ENCODE results near the gene PIP4K2A. TPM values are rescaled to one million over a fixed set of nuclear protein-coding genes. Genes with fewer than 3 reads are reported as not detected.

PIP4K2A gene
- total and polyA plus RNA-seq, 2 experiments from 2014 or later = 39.9 to 40.1 TPM

DNA sequence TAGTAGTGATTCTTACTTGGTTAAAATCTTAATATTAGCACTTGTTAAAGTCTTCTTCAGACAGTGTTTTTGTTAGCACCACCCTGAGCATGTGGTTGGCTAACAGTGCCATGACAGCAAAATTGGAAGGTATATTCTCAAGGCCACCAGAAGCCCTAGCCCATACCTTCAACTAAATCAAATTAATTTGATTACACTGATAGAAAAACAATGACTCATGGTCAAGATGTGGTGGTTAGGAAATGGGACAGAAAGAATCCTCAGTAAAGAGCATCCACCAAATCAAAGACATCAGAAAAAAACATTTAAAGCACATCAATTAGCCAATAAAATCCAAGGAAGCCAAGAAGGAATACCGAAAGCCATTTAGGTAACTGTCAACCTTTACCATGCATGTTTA, 75.5 kb downstream of the PIP4K2A start:
- no peaks in the 10 kb centered on the region for H3K4me1 ChIP-seq (ENCODE audit: insufficient read depth)
- Mint-ChIP-seq H3K4me1 (peaks cover 7% of the 10 kb centered on the region), H3K4me3 (no peak overlapping the region), H3K27ac (no peak overlapping the region), H3K36me3 (ENCODE audit: low read depth) (peaks cover 5% of the 10 kb centered on the region; the same call in 2 of the 3 replicates), H3K27me3 (ENCODE audit: insufficient read depth, low read depth, poor library complexity) (peaks cover 1% of the 10 kb centered on the region), H3K9me3 (no peaks in the 10 kb centered on the region; the same call in 1 of the 3 replicates)
- TF ChIP-seq NANOG (IDR thresholded peaks at IDR 0.05; ENCODE audit: borderline replicate concordance) (no peak), EZH2 (IDR thresholded peaks at IDR 0.05; ENCODE audit: low read depth, unreplicated experiment) (no peak), STAT1 (IDR thresholded peaks at IDR 0.05; ENCODE audit: unreplicated experiment) (no peak), CREB1 (CRISPR knock-in tag; IDR thresholded peaks at IDR 0.05; ENCODE audit: low read depth) (no peak), JUNB (IDR thresholded peaks at IDR 0.05; ENCODE audit: unreplicated experiment) (no peak), EZH2phosphoT487 (IDR thresholded peaks at IDR 0.05; ENCODE audit: unreplicated experiment) (no peak), ZNF331 (CRISPR knock-in tag; IDR thresholded peaks at IDR 0.05; ENCODE audit: low read depth) (no peak), ZNF114 (CRISPR knock-in tag; IDR thresholded peaks at IDR 0.05) (no peak), POLR2AphosphoS5 (IDR thresholded peaks at IDR 0.05; ENCODE audit: low read depth) (no peak)
- TF ChIP-seq, protein P1, sequence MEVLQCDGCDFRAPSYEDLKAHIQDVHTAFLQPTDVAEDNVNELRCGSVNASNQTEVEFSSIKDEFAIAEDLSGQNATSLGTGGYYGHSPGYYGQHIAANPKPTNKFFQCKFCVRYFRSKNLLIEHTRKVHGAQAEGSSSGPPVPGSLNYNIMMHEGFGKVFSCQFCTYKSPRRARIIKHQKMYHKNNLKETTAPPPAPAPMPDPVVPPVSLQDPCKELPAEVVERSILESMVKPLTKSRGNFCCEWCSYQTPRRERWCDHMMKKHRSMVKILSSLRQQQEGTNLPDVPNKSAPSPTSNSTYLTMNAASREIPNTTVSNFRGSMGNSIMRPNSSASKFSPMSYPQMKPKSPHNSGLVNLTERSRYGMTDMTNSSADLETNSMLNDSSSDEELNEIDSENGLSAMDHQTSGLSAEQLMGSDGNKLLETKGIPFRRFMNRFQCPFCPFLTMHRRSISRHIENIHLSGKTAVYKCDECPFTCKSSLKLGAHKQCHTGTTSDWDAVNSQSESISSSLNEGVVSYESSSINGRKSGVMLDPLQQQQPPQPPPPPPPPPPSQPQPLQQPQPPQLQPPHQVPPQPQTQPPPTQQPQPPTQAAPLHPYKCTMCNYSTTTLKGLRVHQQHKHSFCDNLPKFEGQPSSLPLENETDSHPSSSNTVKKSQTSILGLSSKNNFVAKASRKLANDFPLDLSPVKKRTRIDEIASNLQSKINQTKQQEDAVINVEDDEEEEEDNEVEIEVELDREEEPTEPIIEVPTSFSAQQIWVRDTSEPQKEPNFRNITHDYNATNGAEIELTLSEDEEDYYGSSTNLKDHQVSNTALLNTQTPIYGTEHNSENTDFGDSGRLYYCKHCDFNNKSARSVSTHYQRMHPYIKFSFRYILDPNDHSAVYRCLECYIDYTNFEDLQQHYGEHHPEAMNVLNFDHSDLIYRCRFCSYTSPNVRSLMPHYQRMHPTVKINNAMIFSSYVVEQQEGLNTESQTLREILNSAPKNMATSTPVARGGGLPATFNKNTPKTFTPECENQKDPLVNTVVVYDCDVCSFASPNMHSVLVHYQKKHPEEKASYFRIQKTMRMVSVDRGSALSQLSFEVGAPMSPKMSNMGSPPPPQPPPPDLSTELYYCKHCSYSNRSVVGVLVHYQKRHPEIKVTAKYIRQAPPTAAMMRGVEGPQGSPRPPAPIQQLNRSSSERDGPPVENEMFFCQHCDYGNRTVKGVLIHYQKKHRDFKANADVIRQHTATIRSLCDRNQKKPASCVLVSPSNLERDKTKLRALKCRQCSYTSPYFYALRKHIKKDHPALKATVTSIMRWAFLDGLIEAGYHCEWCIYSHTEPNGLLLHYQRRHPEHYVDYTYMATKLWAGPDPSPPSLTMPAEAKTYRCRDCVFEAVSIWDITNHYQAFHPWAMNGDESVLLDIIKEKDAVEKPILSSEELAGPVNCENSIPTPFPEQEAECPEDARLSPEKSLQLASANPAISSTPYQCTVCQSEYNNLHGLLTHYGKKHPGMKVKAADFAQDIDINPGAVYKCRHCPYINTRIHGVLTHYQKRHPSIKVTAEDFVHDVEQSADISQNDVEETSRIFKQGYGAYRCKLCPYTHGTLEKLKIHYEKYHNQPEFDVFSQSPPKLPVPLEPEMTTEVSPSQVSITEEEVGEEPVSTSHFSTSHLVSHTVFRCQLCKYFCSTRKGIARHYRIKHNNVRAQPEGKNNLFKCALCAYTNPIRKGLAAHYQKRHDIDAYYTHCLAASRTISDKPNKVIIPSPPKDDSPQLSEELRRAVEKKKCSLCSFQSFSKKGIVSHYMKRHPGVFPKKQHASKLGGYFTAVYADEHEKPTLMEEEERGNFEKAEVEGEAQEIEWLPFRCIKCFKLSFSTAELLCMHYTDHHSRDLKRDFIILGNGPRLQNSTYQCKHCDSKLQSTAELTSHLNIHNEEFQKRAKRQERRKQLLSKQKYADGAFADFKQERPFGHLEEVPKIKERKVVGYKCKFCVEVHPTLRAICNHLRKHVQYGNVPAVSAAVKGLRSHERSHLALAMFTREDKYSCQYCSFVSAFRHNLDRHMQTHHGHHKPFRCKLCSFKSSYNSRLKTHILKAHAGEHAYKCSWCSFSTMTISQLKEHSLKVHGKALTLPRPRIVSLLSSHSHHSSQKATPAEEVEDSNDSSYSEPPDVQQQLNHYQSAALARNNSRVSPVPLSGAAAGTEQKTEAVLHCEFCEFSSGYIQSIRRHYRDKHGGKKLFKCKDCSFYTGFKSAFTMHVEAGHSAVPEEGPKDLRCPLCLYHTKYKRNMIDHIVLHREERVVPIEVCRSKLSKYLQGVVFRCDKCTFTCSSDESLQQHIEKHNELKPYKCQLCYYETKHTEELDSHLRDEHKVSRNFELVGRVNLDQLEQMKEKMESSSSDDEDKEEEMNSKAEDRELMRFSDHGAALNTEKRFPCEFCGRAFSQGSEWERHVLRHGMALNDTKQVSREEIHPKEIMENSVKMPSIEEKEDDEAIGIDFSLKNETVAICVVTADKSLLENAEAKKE (CRISPR knock-in tag; IDR thresholded peaks at IDR 0.05) = no peak
- TF ChIP-seq, protein P2, sequence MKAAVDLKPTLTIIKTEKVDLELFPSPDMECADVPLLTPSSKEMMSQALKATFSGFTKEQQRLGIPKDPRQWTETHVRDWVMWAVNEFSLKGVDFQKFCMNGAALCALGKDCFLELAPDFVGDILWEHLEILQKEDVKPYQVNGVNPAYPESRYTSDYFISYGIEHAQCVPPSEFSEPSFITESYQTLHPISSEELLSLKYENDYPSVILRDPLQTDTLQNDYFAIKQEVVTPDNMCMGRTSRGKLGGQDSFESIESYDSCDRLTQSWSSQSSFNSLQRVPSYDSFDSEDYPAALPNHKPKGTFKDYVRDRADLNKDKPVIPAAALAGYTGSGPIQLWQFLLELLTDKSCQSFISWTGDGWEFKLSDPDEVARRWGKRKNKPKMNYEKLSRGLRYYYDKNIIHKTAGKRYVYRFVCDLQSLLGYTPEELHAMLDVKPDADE (IDR thresholded peaks at IDR 0.05) = no peak
- TF ChIP-seq, protein P3, sequence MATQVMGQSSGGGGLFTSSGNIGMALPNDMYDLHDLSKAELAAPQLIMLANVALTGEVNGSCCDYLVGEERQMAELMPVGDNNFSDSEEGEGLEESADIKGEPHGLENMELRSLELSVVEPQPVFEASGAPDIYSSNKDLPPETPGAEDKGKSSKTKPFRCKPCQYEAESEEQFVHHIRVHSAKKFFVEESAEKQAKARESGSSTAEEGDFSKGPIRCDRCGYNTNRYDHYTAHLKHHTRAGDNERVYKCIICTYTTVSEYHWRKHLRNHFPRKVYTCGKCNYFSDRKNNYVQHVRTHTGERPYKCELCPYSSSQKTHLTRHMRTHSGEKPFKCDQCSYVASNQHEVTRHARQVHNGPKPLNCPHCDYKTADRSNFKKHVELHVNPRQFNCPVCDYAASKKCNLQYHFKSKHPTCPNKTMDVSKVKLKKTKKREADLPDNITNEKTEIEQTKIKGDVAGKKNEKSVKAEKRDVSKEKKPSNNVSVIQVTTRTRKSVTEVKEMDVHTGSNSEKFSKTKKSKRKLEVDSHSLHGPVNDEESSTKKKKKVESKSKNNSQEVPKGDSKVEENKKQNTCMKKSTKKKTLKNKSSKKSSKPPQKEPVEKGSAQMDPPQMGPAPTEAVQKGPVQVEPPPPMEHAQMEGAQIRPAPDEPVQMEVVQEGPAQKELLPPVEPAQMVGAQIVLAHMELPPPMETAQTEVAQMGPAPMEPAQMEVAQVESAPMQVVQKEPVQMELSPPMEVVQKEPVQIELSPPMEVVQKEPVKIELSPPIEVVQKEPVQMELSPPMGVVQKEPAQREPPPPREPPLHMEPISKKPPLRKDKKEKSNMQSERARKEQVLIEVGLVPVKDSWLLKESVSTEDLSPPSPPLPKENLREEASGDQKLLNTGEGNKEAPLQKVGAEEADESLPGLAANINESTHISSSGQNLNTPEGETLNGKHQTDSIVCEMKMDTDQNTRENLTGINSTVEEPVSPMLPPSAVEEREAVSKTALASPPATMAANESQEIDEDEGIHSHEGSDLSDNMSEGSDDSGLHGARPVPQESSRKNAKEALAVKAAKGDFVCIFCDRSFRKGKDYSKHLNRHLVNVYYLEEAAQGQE (IDR thresholded peaks at IDR 0.05; ENCODE audit: unreplicated experiment) = no peak
- TF ChIP-seq, protein P4, sequence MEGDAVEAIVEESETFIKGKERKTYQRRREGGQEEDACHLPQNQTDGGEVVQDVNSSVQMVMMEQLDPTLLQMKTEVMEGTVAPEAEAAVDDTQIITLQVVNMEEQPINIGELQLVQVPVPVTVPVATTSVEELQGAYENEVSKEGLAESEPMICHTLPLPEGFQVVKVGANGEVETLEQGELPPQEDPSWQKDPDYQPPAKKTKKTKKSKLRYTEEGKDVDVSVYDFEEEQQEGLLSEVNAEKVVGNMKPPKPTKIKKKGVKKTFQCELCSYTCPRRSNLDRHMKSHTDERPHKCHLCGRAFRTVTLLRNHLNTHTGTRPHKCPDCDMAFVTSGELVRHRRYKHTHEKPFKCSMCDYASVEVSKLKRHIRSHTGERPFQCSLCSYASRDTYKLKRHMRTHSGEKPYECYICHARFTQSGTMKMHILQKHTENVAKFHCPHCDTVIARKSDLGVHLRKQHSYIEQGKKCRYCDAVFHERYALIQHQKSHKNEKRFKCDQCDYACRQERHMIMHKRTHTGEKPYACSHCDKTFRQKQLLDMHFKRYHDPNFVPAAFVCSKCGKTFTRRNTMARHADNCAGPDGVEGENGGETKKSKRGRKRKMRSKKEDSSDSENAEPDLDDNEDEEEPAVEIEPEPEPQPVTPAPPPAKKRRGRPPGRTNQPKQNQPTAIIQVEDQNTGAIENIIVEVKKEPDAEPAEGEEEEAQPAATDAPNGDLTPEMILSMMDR (conservative IDR thresholded peaks at IDR 0.05; ENCODE audit: low read depth in 2 of 2) = no peak
- no peaks in the 10 kb centered on the region for H3K36me3 ChIP-seq (ENCODE audit: insufficient read depth)
- no peak overlapping the region for H3K27ac ChIP-seq (ENCODE audit: low read depth)
- H3K27me3 ChIP-seq (ENCODE audit: insufficient read depth) = no peaks in the 10 kb centered on the region
- peaks cover 9% of the 10 kb centered on the region; the same call in 1 of the 2 replicates for H4K20me1 ChIP-seq (replicated peaks; ENCODE audit: insufficient read depth)
- ATAC-seq = no peak
- H3K9me2 ChIP-seq (ENCODE audit: insufficient read depth) = no peaks in the 10 kb centered on the region
- H3K4me2 ChIP-seq = no peak overlapping the region
- DNase-seq (ENCODE audit: low spot score) = no peak
- peaks cover 98% of the 10 kb centered on the region for H3K79me2 ChIP-seq (replicated peaks; ENCODE audit: insufficient read depth)
- no peak overlapping the region for H2AFZ ChIP-seq
- H3K4me3 ChIP-seq = no peak overlapping the region
- no peaks in the 10 kb centered on the region for H3F3A ChIP-seq (replicated peaks; ENCODE audit: low read depth)
